HepG2 (cell line): ENCODE results near the gene APRT. TPM values are rescaled to one million over a fixed set of nuclear protein-coding genes. Genes with fewer than 3 reads are reported as not detected.

ENCODE experiments used
- DR1 ChIP-seq: sonication (generic); formaldehyde crosslinking; IDR thresholded peaks from 2 replicates; pipeline ENCODE4 v1.8.0; 2021; ENCODE audit warnings: mild to moderate bottlenecking, missing genetic modification reagents, inconsistent platforms
- JARID2 ChIP-seq: sonication (generic); formaldehyde crosslinking; IDR thresholded peaks from 2 replicates; pipeline ENCODE4 v1.8.1; 2023; ENCODE audit warnings: missing genetic modification reagents, inconsistent platforms; ENCODE audit not compliant: insufficient replicate concordance
- KAT2B ChIP-seq: fragments of 150-350 bp; IDR thresholded peaks from 2 replicates; pipeline ENCODE4 v1.6.1; 2014; ENCODE audit warnings: low read depth, low read length, borderline replicate concordance
- SMC3 ChIP-seq: IDR thresholded peaks from 2 replicates; pipeline ENCODE4 v1.6.1; 2011; ENCODE audit warnings: low read length, improper control_type of control experiment
- SPEN ChIP-seq: sonication (generic); formaldehyde crosslinking; IDR thresholded peaks from 2 replicates; pipeline ENCODE4 v1.5.1; 2020; ENCODE audit warnings: low read depth, mild to moderate bottlenecking, missing genetic modification reagents
- ZBTB7A ChIP-seq: sonication (generic); formaldehyde crosslinking; IDR thresholded peaks from 2 replicates; pipeline ENCODE4 v1.8.0; 2022; ENCODE audit warnings: mild to moderate bottlenecking, missing genetic modification reagents
- ZFP1 ChIP-seq: IDR thresholded peaks from 2 replicates; pipeline ENCODE4 v1.6.1; 2016
- ZNF468 ChIP-seq: sonication (generic); formaldehyde crosslinking; IDR thresholded peaks from 2 replicates; pipeline ENCODE4 v1.8.0; 2022; ENCODE audit warnings: mild to moderate bottlenecking, moderate library complexity, missing genetic modification reagents
- ZNF563 ChIP-seq: sonication (generic); formaldehyde crosslinking; IDR thresholded peaks from 2 replicates; pipeline ENCODE4 v1.8.0; 2022; ENCODE audit warnings: mild to moderate bottlenecking, moderate library complexity, missing genetic modification reagents
- polyA plus RNA-seq, 8 experiments: library from polyadenylated mRNA; depleted of rRNA in 3 of 8; stranded (reverse) in 7 of 8; unstranded in 1 of 8; fragments of >200 nt; fragmentation: Illumina TruSeq in 4 of 8; extraction: Trizol in 4 of 8; gene quantifications; 2 replicates each; pipeline versions ENCODE4 v1.2.1 to v1.2.3, GENCODE V29; 2011 to 2016; ENCODE audit warnings: low read depth in 4 of 8, missing spikeins in 1 of 8, mixed read lengths in 1 of 8; ENCODE audit not compliant: insufficient read depth in 1 of 8
- total RNA-seq, 5 experiments: library from RNA; depleted of rRNA; stranded (reverse); fragments of >200 nt; fragmentation: Illumina TruSeq; extraction: Trizol; gene quantifications; 2 replicates each; pipeline ENCODE4 v1.2.3, GENCODE V29; 2016; ENCODE audit warnings: low read depth in 1 of 5
- TF ChIP-seq, protein P1 (sequence below): sonication (generic); formaldehyde crosslinking; IDR thresholded peaks from 2 replicates; pipeline ENCODE4 v1.4.0; 2020; ENCODE audit warnings: mild to moderate bottlenecking, missing genetic modification reagents
- TF ChIP-seq, protein P2 (sequence below): sonication (generic); formaldehyde crosslinking; IDR thresholded peaks from 2 replicates; pipeline ENCODE4 v1.4.0; 2020; ENCODE audit warnings: missing genetic modification reagents; ENCODE audit errors: not compliant biosample characterization
- TF ChIP-seq, protein P3 (sequence below): sonication (generic); formaldehyde crosslinking; IDR thresholded peaks from 2 replicates; pipeline ENCODE4 v1.4.0; 2020; ENCODE audit warnings: missing genetic modification reagents
- TF ChIP-seq, protein P4 (sequence below): sonication (generic); formaldehyde crosslinking; IDR thresholded peaks from 2 replicates; pipeline ENCODE4 v1.5.0; 2020; ENCODE audit warnings: missing genetic modification reagents, mild to moderate bottlenecking, borderline replicate concordance
- TF ChIP-seq, protein P5 (sequence below): sonication (generic); formaldehyde crosslinking; IDR thresholded peaks from 2 replicates; pipeline ENCODE4 v1.4.0; 2020; ENCODE audit warnings: missing genetic modification reagents, borderline replicate concordance
- TF ChIP-seq, protein P6 (sequence below): sonication (generic); formaldehyde crosslinking; IDR thresholded peaks from 2 replicates; pipeline ENCODE4 v1.9.0; 2022; ENCODE audit warnings: missing genetic modification reagents, mild to moderate bottlenecking, borderline replicate concordance
- TF ChIP-seq, protein P7 (sequence below): sonication (generic); formaldehyde crosslinking; IDR thresholded peaks from 2 replicates; pipeline ENCODE4 v1.4.0; 2020; ENCODE audit warnings: missing genetic modification reagents

APRT gene
- total and polyA plus RNA-seq, 2 of the 13 experiments (the other 11 are each of a cell fraction or from before 2014, with no cell fraction given): 155 to 242 TPM

DNA sequence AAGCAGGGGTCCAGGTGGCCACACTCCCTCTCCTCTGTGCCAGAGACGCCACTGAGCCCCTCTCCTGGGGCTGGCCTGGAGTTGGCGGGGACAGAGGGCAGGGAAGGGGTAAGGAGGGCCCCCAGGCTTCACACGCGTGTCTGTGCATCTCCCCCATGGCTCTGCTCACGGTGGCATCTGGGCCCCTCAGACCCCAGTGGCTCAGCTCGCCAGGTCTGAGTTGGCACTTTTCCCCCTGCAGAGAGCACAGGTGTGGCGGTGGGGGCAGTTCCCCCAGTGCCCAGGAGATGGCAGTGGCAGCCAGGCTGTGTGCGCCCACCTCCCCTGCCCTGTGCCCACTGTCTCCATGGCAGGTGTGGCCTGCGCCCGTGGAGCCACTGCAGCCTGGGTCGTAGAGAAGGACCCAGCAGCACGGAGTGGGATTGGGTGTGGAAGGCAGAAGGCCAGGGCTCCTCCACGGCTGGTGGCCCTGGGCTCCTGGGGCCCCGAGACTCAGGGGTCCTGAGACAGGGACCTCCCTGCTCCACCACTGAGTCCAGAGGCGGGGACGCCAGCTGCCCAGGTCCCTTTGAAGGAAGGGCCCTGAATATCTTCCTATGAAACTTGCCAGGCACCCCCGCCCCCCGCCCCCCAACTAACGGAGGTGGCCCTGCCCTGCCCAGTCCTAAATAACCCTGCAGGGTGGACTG, 4.3 kb upstream of the APRT start (continued):
- TF ChIP-seq, protein P1, sequence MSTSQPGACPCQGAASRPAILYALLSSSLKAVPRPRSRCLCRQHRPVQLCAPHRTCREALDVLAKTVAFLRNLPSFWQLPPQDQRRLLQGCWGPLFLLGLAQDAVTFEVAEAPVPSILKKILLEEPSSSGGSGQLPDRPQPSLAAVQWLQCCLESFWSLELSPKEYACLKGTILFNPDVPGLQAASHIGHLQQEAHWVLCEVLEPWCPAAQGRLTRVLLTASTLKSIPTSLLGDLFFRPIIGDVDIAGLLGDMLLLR (CRISPR knock-in tag): peak; percentile 71; the same call in 1 of the 2 replicates
- TF ChIP-seq SPEN (CRISPR knock-in tag): peak; percentile 12; the same call in 1 of the 2 replicates
- TF ChIP-seq, protein P2, sequence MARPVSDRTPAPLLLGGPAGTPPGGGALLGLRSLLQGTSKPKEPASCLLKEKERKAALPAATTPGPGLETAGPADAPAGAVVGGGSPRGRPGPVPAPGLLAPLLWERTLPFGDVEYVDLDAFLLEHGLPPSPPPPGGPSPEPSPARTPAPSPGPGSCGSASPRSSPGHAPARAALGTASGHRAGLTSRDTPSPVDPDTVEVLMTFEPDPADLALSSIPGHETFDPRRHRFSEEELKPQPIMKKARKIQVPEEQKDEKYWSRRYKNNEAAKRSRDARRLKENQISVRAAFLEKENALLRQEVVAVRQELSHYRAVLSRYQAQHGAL (CRISPR knock-in tag): no peak
- TF ChIP-seq, protein P3, sequence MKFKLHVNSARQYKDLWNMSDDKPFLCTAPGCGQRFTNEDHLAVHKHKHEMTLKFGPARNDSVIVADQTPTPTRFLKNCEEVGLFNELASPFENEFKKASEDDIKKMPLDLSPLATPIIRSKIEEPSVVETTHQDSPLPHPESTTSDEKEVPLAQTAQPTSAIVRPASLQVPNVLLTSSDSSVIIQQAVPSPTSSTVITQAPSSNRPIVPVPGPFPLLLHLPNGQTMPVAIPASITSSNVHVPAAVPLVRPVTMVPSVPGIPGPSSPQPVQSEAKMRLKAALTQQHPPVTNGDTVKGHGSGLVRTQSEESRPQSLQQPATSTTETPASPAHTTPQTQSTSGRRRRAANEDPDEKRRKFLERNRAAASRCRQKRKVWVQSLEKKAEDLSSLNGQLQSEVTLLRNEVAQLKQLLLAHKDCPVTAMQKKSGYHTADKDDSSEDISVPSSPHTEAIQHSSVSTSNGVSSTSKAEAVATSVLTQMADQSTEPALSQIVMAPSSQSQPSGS (CRISPR knock-in tag): 0 out of 2 replicates have a peak, but pooled peaks have one; percentile 25
- TF ChIP-seq ZNF563 (CRISPR knock-in tag): no peak
- TF ChIP-seq, protein P4, sequence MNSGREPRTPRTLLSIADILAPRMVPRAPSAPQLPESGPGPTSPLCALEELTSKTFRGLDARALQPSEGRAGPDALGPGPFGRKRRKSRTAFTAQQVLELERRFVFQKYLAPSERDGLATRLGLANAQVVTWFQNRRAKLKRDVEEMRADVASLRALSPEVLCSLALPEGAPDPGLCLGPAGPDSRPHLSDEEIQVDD (CRISPR knock-in tag): 0 out of 2 replicates have a peak, but pooled peaks have one; percentile 48
- TF ChIP-seq, protein P5, sequence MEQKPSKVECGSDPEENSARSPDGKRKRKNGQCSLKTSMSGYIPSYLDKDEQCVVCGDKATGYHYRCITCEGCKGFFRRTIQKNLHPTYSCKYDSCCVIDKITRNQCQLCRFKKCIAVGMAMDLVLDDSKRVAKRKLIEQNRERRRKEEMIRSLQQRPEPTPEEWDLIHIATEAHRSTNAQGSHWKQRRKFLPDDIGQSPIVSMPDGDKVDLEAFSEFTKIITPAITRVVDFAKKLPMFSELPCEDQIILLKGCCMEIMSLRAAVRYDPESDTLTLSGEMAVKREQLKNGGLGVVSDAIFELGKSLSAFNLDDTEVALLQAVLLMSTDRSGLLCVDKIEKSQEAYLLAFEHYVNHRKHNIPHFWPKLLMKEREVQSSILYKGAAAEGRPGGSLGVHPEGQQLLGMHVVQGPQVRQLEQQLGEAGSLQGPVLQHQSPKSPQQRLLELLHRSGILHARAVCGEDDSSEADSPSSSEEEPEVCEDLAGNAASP (CRISPR knock-in tag): no peak
- 0 out of 2 replicates have a peak, but pooled peaks have one; percentile 54 for TF ChIP-seq DR1 (CRISPR knock-in tag)
- no peak for TF ChIP-seq KAT2B
- TF ChIP-seq JARID2: peak; percentile 56
- TF ChIP-seq ZBTB7A (CRISPR knock-in tag): 0 out of 2 replicates have a peak, but pooled peaks have one; percentile 27
- TF ChIP-seq ZNF468: 0 out of 2 replicates have a peak, but pooled peaks have one; percentile 21
- TF ChIP-seq ZFP1 (CRISPR knock-in tag): no peak
- TF ChIP-seq, protein P6, sequence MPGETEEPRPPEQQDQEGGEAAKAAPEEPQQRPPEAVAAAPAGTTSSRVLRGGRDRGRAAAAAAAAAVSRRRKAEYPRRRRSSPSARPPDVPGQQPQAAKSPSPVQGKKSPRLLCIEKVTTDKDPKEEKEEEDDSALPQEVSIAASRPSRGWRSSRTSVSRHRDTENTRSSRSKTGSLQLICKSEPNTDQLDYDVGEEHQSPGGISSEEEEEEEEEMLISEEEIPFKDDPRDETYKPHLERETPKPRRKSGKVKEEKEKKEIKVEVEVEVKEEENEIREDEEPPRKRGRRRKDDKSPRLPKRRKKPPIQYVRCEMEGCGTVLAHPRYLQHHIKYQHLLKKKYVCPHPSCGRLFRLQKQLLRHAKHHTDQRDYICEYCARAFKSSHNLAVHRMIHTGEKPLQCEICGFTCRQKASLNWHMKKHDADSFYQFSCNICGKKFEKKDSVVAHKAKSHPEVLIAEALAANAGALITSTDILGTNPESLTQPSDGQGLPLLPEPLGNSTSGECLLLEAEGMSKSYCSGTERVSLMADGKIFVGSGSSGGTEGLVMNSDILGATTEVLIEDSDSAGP (CRISPR knock-in tag): peak; percentile 46; the same call in 1 of the 2 replicates
- peak; percentile 35; the same call in 1 of the 2 replicates for TF ChIP-seq SMC3
- TF ChIP-seq, protein P7, sequence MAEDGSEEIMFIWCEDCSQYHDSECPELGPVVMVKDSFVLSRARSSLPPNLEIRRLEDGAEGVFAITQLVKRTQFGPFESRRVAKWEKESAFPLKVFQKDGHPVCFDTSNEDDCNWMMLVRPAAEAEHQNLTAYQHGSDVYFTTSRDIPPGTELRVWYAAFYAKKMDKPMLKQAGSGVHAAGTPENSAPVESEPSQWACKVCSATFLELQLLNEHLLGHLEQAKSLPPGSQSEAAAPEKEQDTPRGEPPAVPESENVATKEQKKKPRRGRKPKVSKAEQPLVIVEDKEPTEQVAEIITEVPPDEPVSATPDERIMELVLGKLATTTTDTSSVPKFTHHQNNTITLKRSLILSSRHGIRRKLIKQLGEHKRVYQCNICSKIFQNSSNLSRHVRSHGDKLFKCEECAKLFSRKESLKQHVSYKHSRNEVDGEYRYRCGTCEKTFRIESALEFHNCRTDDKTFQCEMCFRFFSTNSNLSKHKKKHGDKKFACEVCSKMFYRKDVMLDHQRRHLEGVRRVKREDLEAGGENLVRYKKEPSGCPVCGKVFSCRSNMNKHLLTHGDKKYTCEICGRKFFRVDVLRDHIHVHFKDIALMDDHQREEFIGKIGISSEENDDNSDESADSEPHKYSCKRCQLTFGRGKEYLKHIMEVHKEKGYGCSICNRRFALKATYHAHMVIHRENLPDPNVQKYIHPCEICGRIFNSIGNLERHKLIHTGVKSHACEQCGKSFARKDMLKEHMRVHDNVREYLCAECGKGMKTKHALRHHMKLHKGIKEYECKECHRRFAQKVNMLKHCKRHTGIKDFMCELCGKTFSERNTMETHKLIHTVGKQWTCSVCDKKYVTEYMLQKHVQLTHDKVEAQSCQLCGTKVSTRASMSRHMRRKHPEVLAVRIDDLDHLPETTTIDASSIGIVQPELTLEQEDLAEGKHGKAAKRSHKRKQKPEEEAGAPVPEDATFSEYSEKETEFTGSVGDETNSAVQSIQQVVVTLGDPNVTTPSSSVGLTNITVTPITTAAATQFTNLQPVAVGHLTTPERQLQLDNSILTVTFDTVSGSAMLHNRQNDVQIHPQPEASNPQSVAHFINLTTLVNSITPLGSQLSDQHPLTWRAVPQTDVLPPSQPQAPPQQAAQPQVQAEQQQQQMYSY: no peak
